NCI-H82 treated with DMSO at 0.1 percent for 48 hours (cell line): Measurements from ENCODE around the gene FADS1.

Experiments
- DNase-seq: peaks from one replicate; lab custom pipeline; 2025; ENCODE audit not compliant: unreplicated experiment; lab: John Stamatoyannopoulos, UW

FADS1 gene

GRCh38 chr11:61816736-61817455 lies at the start of gene FADS1:
Gene FADS1 (minus strand): TSS chr11:61817003. CDS start chr11:61816929, 74 bp downstream.
- peak; percentile 88 for DNase-seq

- no peak for DNase-seq
Observed at GRCh38 chr11:61866231-61866957, 49.6 kb upstream of the FADS1 start.

GRCh38 chr11:61864814-61865775 lies 48.3 kb upstream of the FADS1 start:
- no peak for DNase-seq

DNA sequence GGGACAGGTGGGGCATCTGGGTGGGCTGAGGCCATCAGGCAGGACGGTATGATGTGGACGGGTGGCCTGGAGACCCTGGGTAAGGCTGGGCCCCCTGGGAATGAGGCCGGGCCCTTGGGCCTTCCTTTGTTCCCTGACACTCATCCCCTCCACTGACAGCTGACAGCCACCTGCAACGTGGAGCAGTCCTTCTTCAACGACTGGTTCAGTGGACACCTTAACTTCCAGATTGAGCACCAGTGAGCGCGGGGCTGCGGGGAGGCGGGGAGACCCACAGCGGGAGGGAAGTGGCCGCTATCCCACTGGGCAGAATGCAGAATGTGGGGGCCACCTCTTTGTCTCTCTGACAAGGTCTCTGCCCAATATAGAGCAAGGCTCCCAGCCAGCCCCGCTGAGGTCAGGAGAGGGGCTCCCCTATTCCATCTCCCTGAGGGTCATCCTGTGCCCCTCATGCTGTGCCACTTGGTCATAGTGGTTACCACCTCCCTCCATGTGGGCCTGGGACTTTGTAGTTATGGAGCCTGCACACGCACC lies 46.8 kb upstream of the FADS1 start:
- no peak for DNase-seq

DNA sequence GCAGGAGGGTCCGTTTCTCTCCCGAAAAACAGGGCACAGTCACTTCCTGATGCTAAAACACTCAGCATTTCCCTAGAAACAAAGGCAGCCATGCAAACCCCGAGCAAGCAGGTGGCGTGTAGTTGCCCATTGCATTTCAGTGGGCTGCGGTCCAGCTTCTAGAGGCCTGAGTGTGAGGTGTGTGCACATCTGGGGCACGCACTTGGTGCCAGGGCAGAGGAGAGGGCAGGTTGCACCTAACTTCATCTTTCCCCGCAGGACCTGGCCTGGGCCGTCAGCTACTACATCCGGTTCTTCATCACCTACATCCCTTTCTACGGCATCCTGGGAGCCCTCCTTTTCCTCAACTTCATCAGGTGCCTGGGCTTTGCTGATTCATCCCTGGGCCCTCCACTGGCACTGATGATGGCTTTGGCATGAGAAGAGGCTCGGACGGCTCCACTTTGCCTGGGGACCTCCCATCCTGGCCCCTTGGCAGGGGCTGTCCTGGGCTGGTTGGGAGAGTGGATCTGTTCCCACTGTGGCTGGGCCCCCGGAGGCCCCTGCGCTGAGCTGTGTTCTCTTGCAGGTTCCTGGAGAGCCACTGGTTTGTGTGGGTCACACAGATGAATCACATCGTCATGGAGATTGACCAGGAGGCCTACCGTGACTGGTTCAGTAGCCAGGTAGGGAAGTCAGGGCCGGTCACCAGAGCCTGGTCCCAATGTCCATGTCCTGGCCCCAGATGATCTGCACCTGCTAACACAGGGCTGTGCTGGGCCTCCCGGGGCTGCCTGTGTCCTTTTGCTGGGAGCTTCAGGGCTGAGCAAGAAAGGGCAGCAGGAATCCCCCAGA lies 46.1 kb upstream of the FADS1 start:
- DNase-seq, result no peak

DNA sequence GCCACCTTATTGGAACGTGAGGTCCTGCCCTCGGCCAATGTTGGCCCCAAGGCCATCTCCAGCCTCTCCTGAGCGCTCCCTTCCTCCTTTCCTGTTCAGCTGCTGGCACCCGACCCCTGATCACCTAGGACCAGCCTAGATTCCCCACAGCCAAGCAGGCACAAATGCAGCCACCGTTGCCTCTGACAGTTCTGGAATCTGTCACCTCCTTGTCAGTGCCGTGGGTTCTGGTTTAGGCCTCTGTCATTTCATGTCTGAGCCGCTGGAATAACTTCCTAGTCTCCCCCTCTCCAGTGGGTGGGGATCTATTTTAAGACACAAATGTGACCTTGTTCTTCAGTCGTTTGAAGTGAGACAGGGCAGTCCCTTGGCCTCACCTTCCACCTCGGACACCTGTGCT lies 44.8 kb upstream of the FADS1 start:
- no peak for DNase-seq

DNA sequence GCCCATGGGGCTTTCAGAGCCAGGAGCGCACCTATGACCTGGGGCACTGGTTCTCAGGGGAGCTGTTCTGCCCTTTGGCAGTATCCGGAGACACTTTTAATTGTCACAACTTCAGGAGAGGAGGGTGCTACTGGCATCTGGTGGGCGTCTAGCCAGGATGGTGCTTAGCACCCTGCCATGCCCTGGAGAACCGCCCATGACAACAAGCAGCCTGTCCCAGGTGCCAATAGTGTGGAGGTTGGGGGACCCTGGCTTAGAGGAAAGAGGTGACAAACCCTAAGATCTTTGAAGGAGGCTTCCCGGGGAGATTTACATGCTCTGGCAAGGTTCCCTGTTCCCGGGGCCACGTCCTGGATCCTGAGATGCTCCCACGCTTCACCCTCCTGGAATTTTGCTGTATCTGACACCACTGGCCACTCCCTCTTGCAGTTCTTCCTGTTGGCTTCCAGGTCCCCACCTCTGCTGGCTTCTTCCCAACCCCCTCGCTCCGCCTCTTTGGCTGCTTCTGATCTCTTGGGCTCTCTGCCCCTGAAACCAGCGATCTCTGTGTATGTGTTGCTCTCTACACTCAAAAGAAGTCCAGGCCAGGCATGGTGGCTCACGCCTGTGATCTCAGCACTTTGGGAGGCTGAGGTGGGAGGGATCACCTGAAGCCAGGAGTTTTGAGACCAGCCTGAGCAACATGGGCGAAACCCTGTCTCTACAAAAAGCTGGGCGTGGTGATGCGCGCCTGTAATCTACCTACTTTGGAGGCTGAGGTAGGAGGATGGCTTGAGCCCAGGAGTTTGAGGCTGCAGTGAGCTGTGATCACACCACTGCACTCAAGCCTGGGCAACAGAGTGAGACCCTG lies 43.5 kb upstream of the FADS1 start:
- no peak for DNase-seq

DNA sequence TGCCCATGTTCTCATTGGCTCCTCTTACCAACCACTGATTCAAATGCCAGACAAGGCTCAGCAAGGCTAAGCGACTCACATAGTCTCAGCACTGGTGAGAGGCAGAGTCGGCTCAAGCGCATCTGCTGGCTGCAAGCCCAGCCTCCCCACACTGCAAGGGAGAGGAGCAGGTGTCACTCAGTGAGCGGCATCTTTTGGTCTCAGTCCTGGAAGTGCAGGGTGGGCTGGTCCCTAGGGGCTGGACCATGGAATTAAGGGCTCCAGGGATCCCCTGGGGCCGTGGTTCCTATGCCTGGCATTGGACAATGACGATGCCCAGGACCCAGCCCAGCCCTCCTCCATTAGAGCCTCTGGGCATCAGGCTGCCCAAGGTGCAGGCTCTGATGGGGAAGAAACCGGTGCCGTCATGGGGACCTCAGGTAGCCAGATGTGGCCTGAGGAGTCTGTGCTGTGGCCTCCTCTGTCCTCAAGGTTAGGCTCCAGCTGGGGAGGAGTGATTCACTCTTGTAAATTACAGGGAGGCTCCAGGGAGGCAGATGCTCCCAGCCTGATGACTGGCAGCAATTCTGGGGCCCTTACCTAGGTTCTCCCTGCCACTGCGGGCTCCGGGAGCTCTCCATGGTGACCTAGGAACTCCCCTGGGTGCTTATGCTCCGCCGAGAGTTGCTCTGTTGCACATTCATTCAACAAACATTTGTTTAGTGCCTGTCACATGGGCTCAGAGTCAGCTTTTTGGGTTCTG lies 39.3 kb upstream of the FADS1 start:
- DNase-seq, result no peak

GRCh38 chr11:61854966-61855714 lies 38.3 kb upstream of the FADS1 start:
- no peak for DNase-seq

DNA sequence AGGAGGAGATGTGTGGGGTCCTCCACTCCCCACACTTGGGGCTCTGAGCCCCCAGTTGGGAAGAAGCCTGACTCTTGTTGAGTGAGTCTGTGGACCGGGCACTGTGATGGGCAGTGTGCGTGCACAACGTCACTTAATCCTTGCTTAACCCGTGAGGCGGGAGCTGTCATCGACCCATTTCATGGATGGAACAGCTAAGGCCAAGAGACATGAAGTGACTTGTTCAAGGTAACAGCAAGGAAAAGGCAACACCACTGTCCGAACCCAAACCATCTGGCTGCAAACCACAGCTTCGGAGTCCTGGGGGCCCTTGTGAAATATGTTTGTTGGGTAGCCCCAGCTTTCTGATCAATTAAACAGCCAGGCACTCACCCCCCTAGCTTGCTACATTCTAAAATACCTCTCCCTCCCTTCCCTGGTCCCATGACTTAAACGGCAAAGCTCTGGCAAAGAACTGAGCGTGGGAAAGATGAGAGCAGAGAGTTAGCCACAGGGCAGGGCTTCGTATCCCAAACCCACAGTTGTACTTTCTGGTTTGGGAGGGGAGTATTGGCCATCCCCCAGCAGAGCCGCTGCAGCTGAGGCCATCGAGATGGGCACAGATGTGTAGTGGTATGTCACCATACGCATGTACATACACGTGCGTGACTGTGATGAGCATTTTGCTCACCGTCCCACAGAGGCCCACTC lies 37.5 kb upstream of the FADS1 start:
- DNase-seq, result no peak

GRCh38 chr11:61853698-61854169 lies 36.9 kb upstream of the FADS1 start:
- DNase-seq, result no peak

DNA sequence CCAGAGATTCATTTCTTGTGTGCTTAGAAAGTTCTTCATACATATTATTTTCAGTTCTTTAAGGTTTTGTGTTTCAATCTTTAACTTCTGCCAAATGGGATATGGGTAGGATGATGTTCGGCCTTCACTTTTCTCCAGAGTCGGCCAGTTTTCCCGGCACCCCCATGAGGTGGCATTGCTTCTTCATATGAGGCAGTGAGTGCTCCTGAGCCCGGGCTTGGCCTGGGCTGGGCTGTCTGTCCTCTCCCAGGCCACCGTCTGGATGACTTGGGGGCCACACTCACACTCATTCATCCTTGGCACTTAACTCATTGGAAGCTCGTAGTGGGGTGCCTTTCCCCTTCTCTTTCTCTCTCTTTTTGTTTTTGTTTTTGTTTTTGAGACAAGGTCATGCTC lies 35.1 kb upstream of the FADS1 start:
- DNase-seq, result no peak

GRCh38 chr11:61851113-61851899 lies 34.5 kb upstream of the FADS1 start:
- DNase-seq, result no peak

GRCh38 chr11:61850687-61851086 lies 33.9 kb upstream of the FADS1 start:
- no peak for DNase-seq

- no peak for DNase-seq
Observed at GRCh38 chr11:61848631-61849030, 31.8 kb upstream of the FADS1 start.

DNA sequence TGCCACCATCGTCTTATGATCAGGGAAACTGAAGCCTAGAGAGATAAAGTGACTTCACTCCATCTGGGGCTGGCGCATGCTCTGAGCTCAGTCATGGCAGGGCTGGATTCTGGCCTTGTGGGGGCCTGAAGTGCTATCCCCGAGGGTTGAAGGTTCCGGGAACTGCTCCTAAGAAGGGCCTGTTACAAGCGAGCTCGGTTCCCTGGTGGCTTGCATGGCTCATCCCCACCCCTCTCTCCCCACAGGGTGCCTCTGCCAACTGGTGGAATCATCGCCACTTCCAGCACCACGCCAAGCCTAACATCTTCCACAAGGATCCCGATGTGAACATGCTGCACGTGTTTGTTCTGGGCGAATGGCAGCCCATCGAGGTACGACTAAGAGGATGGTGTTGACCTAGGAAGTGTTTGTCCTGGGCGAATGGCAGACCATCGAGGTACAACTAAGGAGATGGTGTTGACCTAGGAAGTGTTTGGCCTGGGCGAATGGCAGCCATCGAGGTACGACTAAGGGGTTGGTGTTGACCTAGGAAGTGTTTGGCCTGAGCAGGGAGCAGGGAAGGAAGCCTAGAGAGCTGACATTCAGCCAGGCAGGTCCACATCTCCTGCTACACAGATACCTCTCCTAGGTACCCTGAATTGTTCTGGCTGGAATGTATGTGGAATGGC lies 31.2 kb upstream of the FADS1 start:
- no peak for DNase-seq
